Measurements from ENCODE around the gene SLC17A9. TPM values are rescaled to one million over a fixed set of nuclear protein-coding genes. Genes with fewer than 3 reads are reported as not detected.

Gene SLC17A9
- total RNA-seq, 1 experiment from 2014 or later = 0.22 TPM

DNA sequence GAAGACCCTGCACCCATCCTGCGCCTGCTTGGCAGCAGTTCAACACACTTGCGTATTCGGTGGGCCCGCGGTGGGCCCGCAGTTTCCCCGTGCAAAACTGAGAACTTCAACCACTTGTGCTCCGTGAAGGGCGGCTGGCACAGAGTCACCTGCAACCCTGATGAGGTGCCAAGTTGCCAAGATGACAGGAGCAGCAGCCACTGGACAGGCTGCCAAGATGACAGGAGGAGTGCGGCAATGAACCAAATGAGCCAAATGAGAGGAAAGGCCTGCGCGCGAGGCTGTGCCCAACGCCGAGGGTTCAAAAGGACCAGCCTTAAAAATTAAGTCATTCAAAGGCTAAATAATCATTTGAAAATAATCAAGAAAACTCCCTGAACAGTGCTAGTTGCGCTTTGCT, 46.3 kb upstream of the SLC17A9 start:
- Histone ChIP-seq H3K36me3 (ENCODE audit: low read depth) (peaks cover 52% of the 10 kb centered on the region), H3K4me3 (no peak overlapping the region), H4K20me1 (ENCODE audit: insufficient read depth) (peaks cover 54% of the 10 kb centered on the region), H3K79me2 (ENCODE audit: low read depth) (peaks cover 8% of the 10 kb centered on the region; the same call in 1 of the 2 replicates), H3K4me1 (replicated peaks; ENCODE audit: insufficient read depth) (no peaks in the 10 kb centered on the region), H3F3A (ENCODE audit: insufficient read depth, low read depth) (peaks cover 31% of the 10 kb centered on the region), H3K27me3 (ENCODE audit: insufficient read depth, low read depth) (no peaks in the 10 kb centered on the region), H3K9me3 (ENCODE audit: insufficient read depth, low read depth) (no peaks in the 10 kb centered on the region), H3K27ac (no peak overlapping the region), H3K9me2 (ENCODE audit: insufficient read depth) (no peaks in the 10 kb centered on the region), H3K4me2 (no peak overlapping the region), H2AFZ (no peak overlapping the region)
- BruUV-seq (replicated peaks) = no TSS peak
- CTCF ChIA-PET = no interaction called here
- DNase-seq = no peak
- POLR2A ChIA-PET (ENCODE audit: unreplicated experiment) = no interaction called here
- TF ChIP-seq, protein P1, sequence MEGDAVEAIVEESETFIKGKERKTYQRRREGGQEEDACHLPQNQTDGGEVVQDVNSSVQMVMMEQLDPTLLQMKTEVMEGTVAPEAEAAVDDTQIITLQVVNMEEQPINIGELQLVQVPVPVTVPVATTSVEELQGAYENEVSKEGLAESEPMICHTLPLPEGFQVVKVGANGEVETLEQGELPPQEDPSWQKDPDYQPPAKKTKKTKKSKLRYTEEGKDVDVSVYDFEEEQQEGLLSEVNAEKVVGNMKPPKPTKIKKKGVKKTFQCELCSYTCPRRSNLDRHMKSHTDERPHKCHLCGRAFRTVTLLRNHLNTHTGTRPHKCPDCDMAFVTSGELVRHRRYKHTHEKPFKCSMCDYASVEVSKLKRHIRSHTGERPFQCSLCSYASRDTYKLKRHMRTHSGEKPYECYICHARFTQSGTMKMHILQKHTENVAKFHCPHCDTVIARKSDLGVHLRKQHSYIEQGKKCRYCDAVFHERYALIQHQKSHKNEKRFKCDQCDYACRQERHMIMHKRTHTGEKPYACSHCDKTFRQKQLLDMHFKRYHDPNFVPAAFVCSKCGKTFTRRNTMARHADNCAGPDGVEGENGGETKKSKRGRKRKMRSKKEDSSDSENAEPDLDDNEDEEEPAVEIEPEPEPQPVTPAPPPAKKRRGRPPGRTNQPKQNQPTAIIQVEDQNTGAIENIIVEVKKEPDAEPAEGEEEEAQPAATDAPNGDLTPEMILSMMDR (conservative IDR thresholded peaks at IDR 0.05) = no peak
- intact Hi-C loops (cut with micrococcal nuclease; ENCODE audit: unreplicated experiment) = no loop called here

DNA sequence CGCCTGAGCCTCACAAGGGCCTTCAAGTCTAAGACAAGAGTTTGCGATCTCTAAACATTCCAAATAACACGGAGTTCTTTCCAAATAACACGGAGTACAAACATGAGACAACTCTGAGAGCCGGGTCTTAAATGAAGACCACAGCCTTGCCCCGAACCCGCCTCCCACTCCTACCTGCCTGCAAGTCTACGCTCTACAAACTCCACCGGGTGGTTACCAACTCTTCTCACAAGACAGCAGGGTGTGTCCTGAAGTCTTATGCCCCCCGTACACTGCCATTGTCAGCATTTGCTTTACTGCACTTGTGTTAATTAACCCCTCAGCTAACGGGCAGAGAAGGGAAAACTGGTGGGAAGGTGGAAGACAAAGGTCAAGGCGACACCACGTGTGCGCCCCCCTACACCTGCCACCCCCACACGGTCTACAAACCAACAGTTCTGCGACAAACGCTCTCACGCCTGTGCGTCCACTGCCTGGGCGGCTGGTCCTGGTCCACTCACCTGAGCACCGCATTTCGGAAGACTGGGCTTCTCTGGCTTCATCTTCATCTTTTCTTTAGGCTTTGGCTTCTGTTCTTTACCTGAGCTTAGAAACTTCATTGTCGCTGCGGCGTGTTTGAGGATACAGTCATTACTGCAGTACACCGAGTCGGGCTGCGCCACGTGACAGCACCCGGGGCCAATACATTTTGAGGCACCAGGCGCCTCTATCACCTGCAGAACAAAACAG, 45.7 kb upstream of the SLC17A9 start:
- Histone ChIP-seq H3K4me1 (replicated peaks; ENCODE audit: insufficient read depth) (no peaks in the 10 kb centered on the region), H3K4me2 (no peak overlapping the region), H3K27me3 (ENCODE audit: insufficient read depth, low read depth) (no peaks in the 10 kb centered on the region), H4K20me1 (ENCODE audit: insufficient read depth) (peaks cover 57% of the 10 kb centered on the region), H3K36me3 (ENCODE audit: low read depth) (peaks cover 56% of the 10 kb centered on the region), H3F3A (ENCODE audit: insufficient read depth, low read depth) (peaks cover 26% of the 10 kb centered on the region), H2AFZ (no peak overlapping the region), H3K9me3 (ENCODE audit: insufficient read depth, low read depth) (no peaks in the 10 kb centered on the region), H3K79me2 (ENCODE audit: low read depth) (peaks cover 14% of the 10 kb centered on the region; the same call in 1 of the 2 replicates), H3K27ac (no peak overlapping the region), H3K9me2 (ENCODE audit: insufficient read depth) (no peaks in the 10 kb centered on the region), H3K4me3 (no peak overlapping the region)
- BruUV-seq (replicated peaks) = no TSS peak
- CTCF ChIA-PET = interaction anchor here (0.5 to 1.1 kb wide), 2 partner anchors 10 to 40 kb away, joined by 4 to 5 read pairs; no protein-coding TSS in a partner anchor
- no peak for DNase-seq
- TF ChIP-seq, protein P1 (conservative IDR thresholded peaks at IDR 0.05) = no peak
- no peak for TF ChIP-seq EZH2 (IDR thresholded peaks at IDR 0.05; ENCODE audit: low read depth)
- POLR2A ChIA-PET (ENCODE audit: unreplicated experiment) = no interaction called here
- intact Hi-C loops (cut with micrococcal nuclease; ENCODE audit: unreplicated experiment) = no loop called here

DNA sequence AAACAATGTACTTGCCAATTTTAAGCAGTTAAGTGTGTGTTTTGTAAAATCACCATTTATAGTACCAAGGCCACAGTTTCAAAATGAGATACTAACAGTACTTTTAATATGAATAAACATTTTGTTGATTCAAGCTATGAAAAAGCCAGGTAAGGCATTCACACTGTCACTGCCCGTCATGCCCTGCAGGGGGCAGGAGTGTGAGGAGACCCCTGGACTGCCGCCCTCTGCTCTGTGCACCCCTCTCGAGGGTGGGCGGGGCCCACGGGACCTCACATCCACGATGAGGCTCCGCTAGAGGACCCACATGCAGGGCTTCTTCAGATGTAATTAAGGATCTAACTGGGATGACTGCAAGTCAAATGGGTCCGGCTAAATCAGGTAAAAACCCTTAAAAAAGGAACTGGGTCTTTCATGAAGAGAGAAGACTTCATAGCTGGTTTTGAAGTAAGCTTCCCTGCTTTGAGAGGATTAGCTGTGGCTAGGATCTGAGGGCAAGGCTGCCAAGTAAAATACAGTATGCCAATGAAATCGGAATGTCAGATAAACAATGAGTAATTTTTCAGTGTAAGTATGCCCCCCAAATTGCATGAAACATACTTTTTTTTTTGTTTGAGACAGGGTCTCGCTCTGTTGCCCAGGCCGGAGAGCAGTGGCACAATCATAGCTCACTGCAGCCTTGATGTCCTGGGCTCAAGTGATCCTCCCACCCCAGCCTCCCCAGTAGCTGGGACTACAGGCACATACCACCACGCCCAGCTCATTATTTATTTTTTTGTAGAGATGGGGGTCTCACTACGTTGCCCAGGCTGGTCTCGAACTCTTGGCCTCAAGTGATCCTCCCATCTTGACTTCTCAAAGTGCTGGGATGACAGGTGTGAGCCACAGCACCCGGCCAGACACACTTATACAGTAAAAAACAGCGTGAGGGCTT, 44.9 kb upstream of the SLC17A9 start:
- H3K79me2 ChIP-seq (ENCODE audit: low read depth) = peaks cover 23% of the 10 kb centered on the region
- H3K27me3 ChIP-seq (ENCODE audit: insufficient read depth, low read depth) = no peaks in the 10 kb centered on the region
- H3K9me3 ChIP-seq (ENCODE audit: insufficient read depth, low read depth) = no peaks in the 10 kb centered on the region
- intact Hi-C loops (cut with micrococcal nuclease; ENCODE audit: unreplicated experiment) = no loop called here
- no peaks in the 10 kb centered on the region for H3K4me1 ChIP-seq (replicated peaks; ENCODE audit: insufficient read depth)
- H4K20me1 ChIP-seq (ENCODE audit: insufficient read depth) = peaks cover 66% of the 10 kb centered on the region
- TF ChIP-seq, protein P1 (conservative IDR thresholded peaks at IDR 0.05) = peak; percentile 70
- TF ChIP-seq EZH2 (IDR thresholded peaks at IDR 0.05; ENCODE audit: low read depth) = no peak
- peaks cover 63% of the 10 kb centered on the region for H3K36me3 ChIP-seq (ENCODE audit: low read depth)
- H3F3A ChIP-seq (ENCODE audit: insufficient read depth, low read depth) = peaks cover 23% of the 10 kb centered on the region; the same call in 1 of the 2 replicates
- no peak overlapping the region for H3K4me2 ChIP-seq
- no TSS peak for BruUV-seq (replicated peaks)
- ChIA-PET CTCF (interaction anchor here (1.1 kb wide), 1 partner anchor 9 kb away, joined by 5 read pairs; no protein-coding TSS in a partner anchor), POLR2A (ENCODE audit: unreplicated experiment) (interaction anchor here (0.7 kb wide), 1 partner anchor 14 kb away, joined by 8 read pairs; no protein-coding TSS in a partner anchor)
- H3K9me2 ChIP-seq (ENCODE audit: insufficient read depth) = no peaks in the 10 kb centered on the region
- DNase-seq = no peak
- H2AFZ ChIP-seq = no peak overlapping the region
- no peak overlapping the region for H3K27ac ChIP-seq
- H3K4me3 ChIP-seq = no peak overlapping the region

Measured in PC-9 (cell line).